Endometrial microvascular endothelial cells (primary cell): ENCODE data around the gene DHCR7. TPM values are rescaled to one million over a fixed set of nuclear protein-coding genes. Genes with fewer than 3 reads are reported as not detected.

ENCODE experiments used
- in situ Hi-C: cut with HindIII; loops from 2 replicates; pipeline ENCODE4 v1.10.0; 2017; ENCODE audit warnings: low sequenced_read_pairs, low pct_unique_long_range_greater_than_20kb; ENCODE audit errors: inconsistent ontology term
- total RNA-seq: library from RNA; depleted of rRNA; stranded (reverse); fragments of >200 nt; gene quantifications from one replicate; pipeline ENCODE4 v1.2.3, GENCODE V29; 2015; ENCODE audit errors: inconsistent ontology term

Gene DHCR7
- total RNA-seq, 1 donor from 2014 or later = 43.2 TPM

GRCh38 chr11:71481101-71481960 lies 33.1 kb upstream of the DHCR7 start:
- in situ Hi-C loops = no loop called here

GRCh38 chr11:71478528-71478840 lies 30.3 kb upstream of the DHCR7 start:
- in situ Hi-C loops = no loop called here

GRCh38 chr11:71477641-71478527 lies 29.7 kb upstream of the DHCR7 start:
- in situ Hi-C loops = no loop called here

- in situ Hi-C loops = no loop called here
Observed at GRCh38 chr11:71476926-71477640, 28.9 kb upstream of the DHCR7 start.

GRCh38 chr11:71476031-71476430 lies 27.8 kb upstream of the DHCR7 start:
- in situ Hi-C loops = no loop called here

- in situ Hi-C loops = no loop called here
Observed at GRCh38 chr11:71474771-71475483, 26.7 kb upstream of the DHCR7 start.

- in situ Hi-C loops = no loop called here
Observed at GRCh38 chr11:71474141-71474770, 26.1 kb upstream of the DHCR7 start.

GRCh38 chr11:71473793-71474080 lies 25.5 kb upstream of the DHCR7 start:
- in situ Hi-C loops = no loop called here

- in situ Hi-C loops = no loop called here
Observed at GRCh38 chr11:71472941-71473792, 25.0 kb upstream of the DHCR7 start.

- in situ Hi-C loops = no loop called here
Observed at GRCh38 chr11:71472357-71472885, 24.2 kb upstream of the DHCR7 start.

GRCh38 chr11:71470946-71471345 lies 22.8 kb upstream of the DHCR7 start:
- in situ Hi-C loops = no loop called here

- in situ Hi-C loops = no loop called here
Observed at GRCh38 chr11:71467164-71467563, 19.0 kb upstream of the DHCR7 start.

GRCh38 chr11:71466358-71466757 lies 18.2 kb upstream of the DHCR7 start:
- in situ Hi-C loops = no loop called here

- in situ Hi-C loops = no loop called here
Observed at GRCh38 chr11:71465054-71465453, 16.9 kb upstream of the DHCR7 start.

- in situ Hi-C loops = no loop called here
Observed at GRCh38 chr11:71463331-71464211, 15.4 kb upstream of the DHCR7 start.

- in situ Hi-C loops = no loop called here
Observed at GRCh38 chr11:71462726-71463125, 14.5 kb upstream of the DHCR7 start.

- in situ Hi-C loops = no loop called here
Observed at GRCh38 chr11:71461696-71462095, 13.5 kb upstream of the DHCR7 start.
